Mucosa of descending colon (tissue), 3 donors: Measurements from ENCODE around the gene MCM9. TPM values are rescaled to one million over a fixed set of nuclear protein-coding genes. Genes with fewer than 3 reads are reported as not detected.
"Not testable (repeated sequence)": the region's sequence is repeated elsewhere in the genome, so short reads cannot be mapped to it uniquely, and the experiment has no call there.

ENCODE experiments used
- ATAC-seq: fragments of 200-7000 bp; cut with Tn5 transposase; one replicate; pipeline ENCODE4 v1.9.1; 2020; ENCODE audit warnings: mild to moderate bottlenecking, moderate library complexity
- DNase-seq, 3 donors: peaks; one replicate each; pipeline ENCODE4 v3.0.0-alpha.2; 2020
- H3K36me3 ChIP-seq: fragments of 200-600 bp; one replicate; pipeline ENCODE4 v1.8.0; 2021; ENCODE audit warnings: low read depth, mild to moderate bottlenecking
- H3K4me1 ChIP-seq: fragments of 200-600 bp; one replicate; pipeline ENCODE4 v1.8.0; 2021; ENCODE audit warnings: low read depth, mild to moderate bottlenecking
- H3K4me3 ChIP-seq: fragments of 200-600 bp; one replicate; pipeline ENCODE4 v1.8.0; 2021; ENCODE audit warnings: mild to moderate bottlenecking
- H3K9me3 ChIP-seq: fragments of 200-600 bp; one replicate; pipeline ENCODE4 v1.8.0; 2021; ENCODE audit warnings: mild to moderate bottlenecking
- CTCF ChIP-seq: fragments of 200-600 bp; IDR thresholded peaks from one replicate; pipeline ENCODE4 v1.8.0; 2022; ENCODE audit warnings: antibody characterized with exemption, mild to moderate bottlenecking
- intact Hi-C, 2 donors: fragments of 100-400 bp; cut with DNase I in 1 of 2; cut with micrococcal nuclease in 1 of 2; formaldehyde crosslinking; loops; one replicate each; pipeline versions ENCODE4 v1.11.0 to v1.11.1; 2022; cut with DNase I, micrococcal nuclease
- total RNA-seq, 3 donors: library from RNA; stranded (reverse); fragmentation: NEBNext Ultra II Directional in 2 of 3; extraction: Animal tissue kit (Norgen Biotek cat#: 25700) in 2 of 3; gene quantifications; one replicate each; pipeline versions ENCODE4 v1.2.1 to v1.2.4, GENCODE V29; 2021 to 2023
- donor health status: DM: no; HTN: no; CAD: no; lungs with moderate emphysema.
- donor health status: DM: no; HTN: no; CAD: no.
- donor health status: DM: no; HTN: yes; CAD: no.

The MCM9 gene
- total RNA-seq, 3 donors from 2014 or later, result 15.7 to 26.3 (median 20.9) TPM

GRCh38 chr6:118808793-118809638 lies 125.9 kb downstream of the MCM9 start:
- TF ChIP-seq CTCF, result no peak
- no peaks in the 10 kb centered on the region for H3K36me3 ChIP-seq
- intact Hi-C loops, result no loop called here
- no peaks in the 10 kb centered on the region for H3K4me1 ChIP-seq
- ATAC-seq (peak; percentile 50), DNase-seq (no peak)
- no peak overlapping the region for H3K4me3 ChIP-seq
- H3K9me3 ChIP-seq, result no peaks in the 10 kb centered on the region

- H3K9me3 ChIP-seq, result no peaks in the 10 kb centered on the region
- H3K4me3 ChIP-seq, result no peak overlapping the region
- intact Hi-C loops, result no loop called here
- H3K36me3 ChIP-seq, result no peaks in the 10 kb centered on the region
- ATAC-seq (no peak), DNase-seq (no peak)
- TF ChIP-seq CTCF, result no peak
- H3K4me1 ChIP-seq, result no peaks in the 10 kb centered on the region
Observed at GRCh38 chr6:118804091-118804490, 130.9 kb downstream of the MCM9 start.

GRCh38 chr6:118801257-118801656 lies 133.7 kb downstream of the MCM9 start:
- no peak for TF ChIP-seq CTCF
- no peaks in the 10 kb centered on the region for H3K4me1 ChIP-seq
- H3K4me3 ChIP-seq, result no peak overlapping the region
- no peak for DNase-seq
- H3K36me3 ChIP-seq, result no peaks in the 10 kb centered on the region
- no peak for ATAC-seq
- intact Hi-C loops, result no loop called here
- no peaks in the 10 kb centered on the region for H3K9me3 ChIP-seq

GRCh38 chr6:118800394-118801071 lies 134.4 kb downstream of the MCM9 start:
- no peaks in the 10 kb centered on the region for H3K9me3 ChIP-seq
- ATAC-seq (peak; percentile 96), DNase-seq (peak in 2 of 3 donors; percentile 46 to 94)
- peak; percentile 78 for TF ChIP-seq CTCF
- intact Hi-C loops, result no loop called here
- H3K36me3 ChIP-seq, result no peaks in the 10 kb centered on the region
- no peak overlapping the region for H3K4me3 ChIP-seq
- no peaks in the 10 kb centered on the region for H3K4me1 ChIP-seq

- no peak for TF ChIP-seq CTCF
- Histone ChIP-seq H3K4me3 (no peak overlapping the region), H3K4me1 (no peaks in the 10 kb centered on the region), H3K36me3 (no peaks in the 10 kb centered on the region), H3K9me3 (no peaks in the 10 kb centered on the region)
- ATAC-seq, result no peak
- intact Hi-C loops, result no loop called here
- no peak for DNase-seq
Observed at GRCh38 chr6:118799826-118800225, 135.1 kb downstream of the MCM9 start.

GRCh38 chr6:118796548-118796947 lies 138.4 kb downstream of the MCM9 start:
- ATAC-seq, H3K4me1 ChIP-seq, H3K36me3 ChIP-seq, intact Hi-C loops, H3K9me3 ChIP-seq, H3K4me3 ChIP-seq: not testable (repeated sequence)
- peak; percentile 67 to 89 (median 72) for DNase-seq
